Activated naive CD8-positive, alpha-beta T cell treated with anti-CD3 and anti-CD28 coated beads, Interleukin-2, amount 10 ng/mL, durations not matched to agents 7 days and 5 days (primary cell): ENCODE measurements around the gene CACNB3. TPM values are rescaled to one million over a fixed set of nuclear protein-coding genes. Genes with fewer than 3 reads are reported as not detected.
A peak's percentile ranks its signal among the peaks of the same experiment; 100 is the strongest.

Experiments used
- ATAC-seq: fragments of 150-1000 bp; cut with Tn5 transposase; one replicate; pipeline ENCODE4 v1.10.0; 2021; ENCODE audit warnings: low read depth, moderate library complexity
- POLR2A ChIA-PET: fragments of 350-600 bp; sonication (Branson Sonifier 250); formaldehyde crosslinking; loops from one replicate; lab custom pipeline; 2021; ENCODE audit warnings: antibody characterized with exemption; lab: Charles Lee
- DNase-seq: peaks from one replicate; pipeline ENCODE4 v3.0.0; 2021
- H3K27ac Mint-ChIP-seq: one replicate; pipeline ENCODE4 v1.8.0; 2022; ENCODE audit warnings: mild to moderate bottlenecking, mixed read lengths
- H3K27me3 Mint-ChIP-seq: one replicate; pipeline ENCODE4 v1.8.0; 2022; ENCODE audit warnings: mild to moderate bottlenecking, moderate library complexity, mixed read lengths
- H3K36me3 Mint-ChIP-seq: one replicate; pipeline ENCODE4 v1.8.0; 2021; ENCODE audit warnings: mild to moderate bottlenecking, mixed read lengths
- H3K4me1 Mint-ChIP-seq: one replicate; pipeline ENCODE4 v1.8.0; 2021; ENCODE audit warnings: mixed read lengths
- H3K4me3 Mint-ChIP-seq: one replicate; pipeline ENCODE4 v1.8.0; 2022; ENCODE audit warnings: mild to moderate bottlenecking, moderate library complexity, mixed read lengths
- H3K9me3 Mint-ChIP-seq: one replicate; pipeline ENCODE4 v1.8.0; 2021; ENCODE audit warnings: mixed read lengths
- total RNA-seq, 2 experiments: library from RNA; stranded (reverse); gene quantifications; one replicate each; pipeline ENCODE4 v1.2.3, GENCODE V29; 2021

Gene CACNB3
- total RNA-seq, 2 experiments from 2014 or later = 13.4 to 20.0 TPM

DNA sequence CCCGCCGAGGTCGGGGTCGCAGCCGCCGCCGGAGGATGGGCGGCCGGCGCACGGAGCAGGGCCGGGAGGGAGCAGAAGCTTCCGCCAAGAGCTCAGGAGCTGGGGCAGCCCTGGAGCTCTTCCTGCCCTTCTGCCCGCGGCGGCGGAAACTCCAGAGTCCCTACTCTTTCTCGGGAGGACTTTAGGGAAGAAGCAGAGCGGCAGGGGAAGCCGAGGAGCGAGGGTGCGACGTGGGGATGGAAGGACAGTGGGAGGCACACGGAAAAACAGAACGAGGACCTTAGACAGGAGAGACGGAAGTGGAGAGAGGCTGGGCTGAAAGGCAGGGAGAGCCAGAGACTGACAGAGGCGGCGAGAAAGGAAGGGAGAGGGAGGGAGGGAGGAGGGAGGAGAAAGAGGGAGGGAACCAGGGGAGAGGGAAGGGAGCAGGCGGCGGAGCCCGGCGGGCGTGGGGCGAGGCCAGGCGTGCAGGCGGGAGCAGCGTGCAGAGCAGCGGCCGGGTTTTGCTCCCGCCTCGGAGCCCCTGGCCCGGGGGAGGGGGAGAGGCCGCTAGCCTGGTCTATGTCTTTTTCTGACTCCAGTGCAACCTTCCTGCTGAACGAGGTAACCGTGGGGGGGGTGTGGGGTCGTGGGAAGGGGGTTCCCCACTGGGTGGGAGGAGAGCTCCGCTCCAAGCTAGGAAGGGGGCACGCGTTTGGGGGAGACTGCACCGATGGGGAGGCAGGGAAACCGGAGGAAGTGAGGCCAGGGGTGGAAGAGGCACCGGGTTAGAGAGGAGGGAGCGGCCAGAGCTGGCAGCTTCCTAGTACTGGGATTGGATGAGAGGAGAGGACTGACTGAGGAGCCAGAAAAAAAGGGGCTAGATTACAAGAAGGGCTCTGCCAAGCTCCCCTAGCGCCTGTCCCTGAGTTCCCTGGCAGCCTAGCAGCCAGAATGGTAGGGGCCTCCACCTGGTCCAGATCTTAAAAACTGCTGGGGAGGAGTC lies 2.9 kb upstream of the CACNB3 start:
- peaks cover 25% of the 10 kb centered on the region for H3K4me1 Mint-ChIP-seq
- no peaks in the 10 kb centered on the region for H3K9me3 Mint-ChIP-seq
- ATAC-seq (peak; percentile 46), DNase-seq (no peak)
- POLR2A ChIA-PET = interaction anchor here (0.6 to 2.5 kb wide), 13 partner anchors 10 to 618 kb away, joined by 3 to 21 read pairs (median 3); partner anchors contain the start of genes DDX23, KANSL2 and RND1
- peak overlapping the region; percentile 94 for H3K4me3 Mint-ChIP-seq
- H3K27ac Mint-ChIP-seq = peak overlapping the region; percentile 79
- H3K27me3 Mint-ChIP-seq = peaks cover 35% of the 10 kb centered on the region
- peaks cover 4% of the 10 kb centered on the region for H3K36me3 Mint-ChIP-seq

DNA sequence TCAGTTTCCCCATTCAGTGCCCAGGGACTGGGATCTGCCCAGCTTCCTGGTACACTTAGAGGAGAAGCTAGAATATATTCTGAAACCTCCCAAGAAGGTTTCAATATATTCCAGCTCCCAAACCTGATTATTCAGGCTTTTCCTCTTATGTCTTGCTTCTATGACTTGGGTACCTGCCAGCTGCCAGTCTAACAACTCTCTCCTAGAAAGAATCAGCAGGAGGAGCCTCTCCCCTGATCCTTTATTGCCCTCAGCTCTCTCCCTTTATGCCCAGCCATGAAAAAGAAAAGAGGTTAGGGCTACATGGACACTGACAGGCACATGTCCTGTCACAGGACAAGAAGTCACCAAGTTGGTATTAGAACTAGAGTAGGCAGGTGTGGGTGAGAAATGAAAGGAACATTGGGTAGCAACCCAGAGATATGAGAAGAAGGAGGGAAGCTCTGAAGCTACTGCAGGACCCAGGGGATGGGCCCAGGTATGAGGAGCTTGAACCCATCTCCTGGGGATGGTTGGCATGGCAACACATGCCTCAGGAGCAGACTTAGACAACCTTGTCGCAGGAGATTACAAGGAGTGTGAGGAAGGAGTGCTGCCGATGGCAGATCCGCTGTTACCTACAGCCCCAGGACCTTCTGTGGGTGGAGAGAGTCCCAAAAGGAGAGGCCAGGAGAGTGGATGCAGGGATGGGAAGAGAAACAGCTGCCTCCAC lies 2.0 kb upstream of the CACNB3 start:
- Mint-ChIP-seq H3K4me1 (peaks cover 25% of the 10 kb centered on the region), H3K9me3 (no peaks in the 10 kb centered on the region), H3K36me3 (peaks cover 4% of the 10 kb centered on the region), H3K27me3 (peaks cover 35% of the 10 kb centered on the region), H3K27ac (no peak overlapping the region), H3K4me3 (peak overlapping the region; percentile 94)
- POLR2A ChIA-PET = interaction anchor here (0.6 to 2.5 kb wide), 6 partner anchors 9 to 501 kb away, joined by 3 to 21 read pairs (median 4); partner anchors contain the start of genes DDX23 and KANSL2
- DNase-seq (no peak), ATAC-seq (no peak)

DNA sequence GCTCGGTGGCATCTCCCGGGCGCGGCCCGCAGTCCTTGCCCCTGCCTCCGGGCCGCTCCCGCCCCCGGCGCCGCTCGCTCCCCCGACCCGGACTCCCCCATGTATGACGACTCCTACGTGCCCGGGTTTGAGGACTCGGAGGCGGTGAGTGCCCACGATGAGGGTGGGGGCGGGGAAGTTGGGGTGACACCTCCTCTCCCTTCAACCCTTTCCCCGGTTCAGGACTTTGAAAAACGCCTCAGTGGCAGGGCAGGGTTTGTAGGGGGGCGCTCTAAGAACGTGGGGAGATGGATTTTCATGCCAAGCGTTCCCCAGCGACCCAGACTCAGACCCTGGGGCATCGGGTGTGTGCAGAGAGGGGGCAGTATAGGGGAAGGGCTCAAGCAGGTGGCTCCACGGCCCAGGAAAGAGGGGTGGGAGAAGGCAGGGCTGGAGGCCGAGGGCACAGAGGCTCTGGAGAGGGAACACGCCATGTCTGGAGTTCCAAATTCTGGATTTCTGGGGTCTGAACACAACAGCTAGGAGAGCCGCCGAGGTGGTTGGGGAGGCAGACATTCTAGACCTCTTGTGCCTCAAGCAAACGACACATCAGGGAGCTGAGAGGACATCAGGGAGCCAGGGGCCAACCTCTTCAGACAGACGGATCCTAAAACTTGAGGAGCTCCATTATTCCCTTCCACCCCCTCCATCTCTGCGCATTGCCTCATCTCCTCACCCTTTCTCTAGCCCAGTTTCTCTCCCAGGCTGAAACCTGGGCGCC lies 715 bp downstream of the CACNB3 start:
- ATAC-seq = peak; percentile 1
- Mint-ChIP-seq H3K4me1 (peaks cover 17% of the 10 kb centered on the region), H3K36me3 (peaks cover 4% of the 10 kb centered on the region), H3K4me3 (peak overlapping the region; percentile 84), H3K27ac (no peak overlapping the region), H3K27me3 (peaks cover 31% of the 10 kb centered on the region), H3K9me3 (no peaks in the 10 kb centered on the region)
- peak; percentile 47 for DNase-seq
- POLR2A ChIA-PET = no interaction called here

DNA sequence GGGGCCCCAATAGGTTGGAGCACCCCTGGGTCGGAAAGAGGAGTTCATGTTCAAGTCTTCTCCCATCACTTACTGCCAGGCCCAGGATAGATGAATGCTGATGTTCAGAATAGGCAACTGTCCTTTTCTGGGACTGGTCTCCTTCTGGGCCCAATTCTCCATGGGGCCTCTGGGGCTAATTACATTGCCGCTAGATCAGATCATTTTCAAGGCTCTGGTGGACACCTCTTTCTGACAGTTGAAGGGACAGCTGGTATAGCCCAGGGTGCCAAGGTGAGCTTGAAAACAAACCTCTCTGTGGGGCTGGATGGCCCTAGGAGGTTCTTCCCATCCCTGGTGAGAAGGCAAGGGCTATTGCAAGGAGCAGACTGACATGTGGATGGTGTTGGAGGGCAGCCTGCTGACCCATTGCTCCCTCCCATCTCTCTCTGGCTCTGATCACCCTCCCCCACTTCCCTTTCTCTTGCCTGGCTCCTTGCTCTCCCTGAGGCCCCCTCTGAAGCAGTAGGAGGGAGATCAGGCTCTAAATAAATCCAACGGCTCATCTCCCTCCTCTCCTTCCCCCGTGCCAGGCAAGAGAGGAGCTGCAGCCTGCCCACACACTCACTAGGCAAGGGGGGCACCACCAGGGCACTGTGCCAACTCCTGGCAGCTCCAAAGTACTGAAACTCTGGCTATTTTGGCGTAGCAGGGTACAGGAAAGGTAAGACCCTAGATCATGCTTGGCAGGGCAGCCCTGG lies 1.9 kb downstream of the CACNB3 start:
- DNase-seq (no peak), ATAC-seq (no peak)
- H3K27ac Mint-ChIP-seq = no peak overlapping the region
- H3K9me3 Mint-ChIP-seq = no peaks in the 10 kb centered on the region
- H3K27me3 Mint-ChIP-seq = peaks cover 31% of the 10 kb centered on the region
- POLR2A ChIA-PET = no interaction called here
- peaks cover 16% of the 10 kb centered on the region for H3K4me1 Mint-ChIP-seq
- H3K4me3 Mint-ChIP-seq = no peak overlapping the region
- H3K36me3 Mint-ChIP-seq = peaks cover 4% of the 10 kb centered on the region

DNA sequence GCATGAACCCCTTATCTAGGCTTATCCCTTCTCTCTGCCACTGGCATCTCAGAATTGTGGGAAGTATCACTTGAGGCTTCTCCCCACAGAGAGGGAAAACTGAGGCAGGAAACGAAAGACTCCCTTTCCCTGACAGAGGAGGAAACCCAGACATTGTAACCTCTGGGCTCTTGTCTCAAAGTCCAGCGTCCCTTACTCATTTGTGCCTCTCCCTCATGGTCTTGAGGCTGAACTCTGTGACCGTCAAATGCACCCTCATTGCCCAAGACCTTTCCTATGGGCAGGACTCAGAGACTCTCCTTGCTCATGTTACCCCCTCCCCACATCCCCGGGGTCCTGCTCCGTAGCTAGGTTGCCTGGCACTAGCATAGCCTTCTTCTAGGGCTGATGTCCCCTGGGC lies 3.8 kb downstream of the CACNB3 start:
- Mint-ChIP-seq H3K4me3 (no peak overlapping the region), H3K36me3 (peaks cover 2% of the 10 kb centered on the region), H3K4me1 (peaks cover 6% of the 10 kb centered on the region), H3K9me3 (no peaks in the 10 kb centered on the region), H3K27me3 (peaks cover 18% of the 10 kb centered on the region), H3K27ac (no peak overlapping the region)
- POLR2A ChIA-PET = no interaction called here
- DNase-seq = no peak
- ATAC-seq = no peak

DNA sequence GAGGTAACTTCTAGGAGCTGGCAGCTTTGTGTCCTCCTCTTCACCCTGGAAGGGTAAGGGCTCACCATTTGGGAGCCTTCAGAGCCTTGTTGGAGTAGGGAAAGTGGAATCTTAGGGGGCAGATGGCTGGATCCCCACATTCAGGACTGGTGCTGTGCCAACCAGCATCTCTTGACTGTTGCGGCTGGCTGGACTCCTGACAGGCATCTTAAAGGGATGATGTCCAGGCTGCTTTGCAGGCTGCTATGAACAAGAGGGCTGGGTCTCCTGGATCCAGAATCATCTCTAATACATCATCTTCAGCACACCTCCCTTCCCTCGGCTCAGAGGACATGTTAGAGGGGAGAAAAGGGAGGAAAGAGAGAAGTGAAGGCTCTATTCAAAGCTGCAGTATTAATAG lies 4.4 kb downstream of the CACNB3 start:
- Mint-ChIP-seq H3K36me3 (no peaks in the 10 kb centered on the region), H3K4me1 (peaks cover 4% of the 10 kb centered on the region), H3K27ac (no peak overlapping the region), H3K9me3 (no peaks in the 10 kb centered on the region), H3K4me3 (no peak overlapping the region), H3K27me3 (peaks cover 12% of the 10 kb centered on the region)
- ATAC-seq (no peak), DNase-seq (no peak)
- POLR2A ChIA-PET = no interaction called here

DNA sequence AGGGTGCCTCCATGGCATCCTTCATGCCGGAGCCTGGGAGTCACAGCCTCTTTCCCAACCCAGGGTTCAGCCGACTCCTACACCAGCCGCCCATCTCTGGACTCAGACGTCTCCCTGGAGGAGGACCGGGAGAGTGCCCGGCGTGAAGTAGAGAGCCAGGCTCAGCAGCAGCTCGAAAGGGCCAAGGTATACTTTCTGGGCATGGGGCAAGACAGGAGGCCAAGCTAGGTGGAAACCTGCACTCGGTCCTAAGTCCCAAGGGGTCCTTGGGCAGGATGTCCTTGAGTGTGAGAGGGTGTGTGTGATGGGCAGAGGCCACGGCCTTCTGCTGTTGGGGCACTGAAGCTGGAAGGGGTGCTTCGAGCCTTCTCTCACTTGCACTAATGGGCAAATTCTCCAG lies 5.0 kb downstream of the CACNB3 start:
- no peak for DNase-seq
- no peak overlapping the region for H3K27ac Mint-ChIP-seq
- no peaks in the 10 kb centered on the region for H3K36me3 Mint-ChIP-seq
- POLR2A ChIA-PET = no interaction called here
- no peak for ATAC-seq
- H3K9me3 Mint-ChIP-seq = no peaks in the 10 kb centered on the region
- peaks cover 8% of the 10 kb centered on the region for H3K27me3 Mint-ChIP-seq
- peaks cover 4% of the 10 kb centered on the region for H3K4me1 Mint-ChIP-seq
- H3K4me3 Mint-ChIP-seq = no peak overlapping the region

DNA sequence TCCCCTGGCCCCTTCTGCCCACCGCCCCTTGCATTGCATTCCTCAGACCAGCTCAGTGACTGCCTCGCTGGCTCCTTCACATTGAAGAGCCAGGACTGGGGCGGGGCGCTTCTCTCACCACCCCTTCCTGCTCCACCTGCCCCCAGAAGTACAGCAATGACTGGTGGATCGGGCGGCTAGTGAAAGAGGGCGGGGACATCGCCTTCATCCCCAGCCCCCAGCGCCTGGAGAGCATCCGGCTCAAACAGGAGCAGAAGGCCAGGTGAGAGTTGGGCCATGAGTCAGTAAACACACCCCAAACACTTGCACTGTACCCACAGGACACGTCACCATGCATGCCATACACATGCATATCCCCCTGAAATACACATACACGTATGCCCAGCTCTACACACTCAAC lies 5.8 kb downstream of the CACNB3 start:
- POLR2A ChIA-PET = no interaction called here
- Mint-ChIP-seq H3K4me3 (no peak overlapping the region), H3K9me3 (no peaks in the 10 kb centered on the region), H3K27ac (no peak overlapping the region), H3K36me3 (peaks cover 2% of the 10 kb centered on the region), H3K27me3 (peaks cover 5% of the 10 kb centered on the region), H3K4me1 (peaks cover 3% of the 10 kb centered on the region)
- DNase-seq (no peak), ATAC-seq (no peak)

DNA sequence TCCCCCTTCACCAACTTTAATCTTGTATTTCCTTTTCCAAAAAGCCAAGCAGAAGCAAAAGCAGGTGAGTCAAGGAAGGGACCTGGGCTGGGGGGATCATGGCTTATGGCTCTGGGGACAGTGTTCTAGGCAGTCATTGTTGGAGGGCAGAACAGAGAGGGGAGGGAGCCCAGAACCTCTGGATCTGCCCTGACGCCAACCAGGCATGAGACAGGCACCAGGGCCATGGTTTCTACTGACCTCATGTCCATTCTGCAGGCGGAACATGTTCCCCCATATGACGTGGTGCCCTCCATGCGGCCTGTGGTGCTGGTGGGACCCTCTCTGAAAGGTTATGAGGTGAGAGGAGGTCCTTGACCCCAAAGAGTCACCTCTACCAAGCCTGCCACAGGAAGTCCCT lies 6.6 kb downstream of the CACNB3 start:
- Mint-ChIP-seq H3K36me3 (peaks cover 2% of the 10 kb centered on the region), H3K27me3 (peaks cover 2% of the 10 kb centered on the region), H3K4me1 (peaks cover 2% of the 10 kb centered on the region), H3K27ac (no peak overlapping the region), H3K9me3 (no peaks in the 10 kb centered on the region), H3K4me3 (no peak overlapping the region)
- DNase-seq = no peak
- POLR2A ChIA-PET = interaction anchor here (1.8 kb wide), 1 partner anchor 9 kb away, joined by 4 read pairs; no protein-coding TSS in a partner anchor
- no peak for ATAC-seq

DNA sequence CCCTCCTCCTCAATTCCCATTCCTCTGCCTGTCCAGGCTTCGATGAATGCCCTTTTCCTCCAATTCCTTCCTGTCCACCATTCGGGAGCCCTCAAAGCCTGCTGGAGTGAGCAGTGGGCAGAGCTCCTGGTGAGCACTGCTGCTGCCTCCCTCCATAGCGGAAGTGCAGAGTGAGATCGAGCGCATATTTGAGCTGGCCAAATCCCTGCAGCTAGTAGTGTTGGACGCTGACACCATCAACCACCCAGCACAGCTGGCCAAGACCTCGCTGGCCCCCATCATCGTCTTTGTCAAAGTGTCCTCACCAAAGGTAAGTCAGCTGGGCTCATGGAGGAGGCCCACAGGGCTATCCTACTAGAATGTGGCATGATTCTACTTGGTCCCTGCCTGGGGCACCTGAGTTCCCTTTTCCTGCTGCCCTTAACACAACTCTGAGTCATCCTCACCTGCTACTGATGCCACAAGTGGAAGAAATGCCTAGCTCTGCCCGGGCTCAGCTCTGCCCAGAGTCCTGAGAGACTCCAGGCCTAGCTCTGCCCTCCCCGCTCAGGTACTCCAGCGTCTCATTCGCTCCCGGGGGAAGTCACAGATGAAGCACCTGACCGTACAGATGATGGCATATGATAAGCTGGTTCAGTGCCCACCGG lies 8.0 kb downstream of the CACNB3 start:
- H3K4me3 Mint-ChIP-seq = no peak overlapping the region
- no peak for DNase-seq
- H3K27me3 Mint-ChIP-seq = no peaks in the 10 kb centered on the region
- no peaks in the 10 kb centered on the region for H3K9me3 Mint-ChIP-seq
- no peak for ATAC-seq
- H3K27ac Mint-ChIP-seq = no peak overlapping the region
- no peaks in the 10 kb centered on the region for H3K4me1 Mint-ChIP-seq
- H3K36me3 Mint-ChIP-seq = peaks cover 8% of the 10 kb centered on the region
- POLR2A ChIA-PET = interaction anchor here (0.7 to 1.8 kb wide), 5 partner anchors 8 to 26 kb away, joined by 3 to 4 read pairs (median 4); partner anchors contain the start of genes CACNB3 and DDX23

DNA sequence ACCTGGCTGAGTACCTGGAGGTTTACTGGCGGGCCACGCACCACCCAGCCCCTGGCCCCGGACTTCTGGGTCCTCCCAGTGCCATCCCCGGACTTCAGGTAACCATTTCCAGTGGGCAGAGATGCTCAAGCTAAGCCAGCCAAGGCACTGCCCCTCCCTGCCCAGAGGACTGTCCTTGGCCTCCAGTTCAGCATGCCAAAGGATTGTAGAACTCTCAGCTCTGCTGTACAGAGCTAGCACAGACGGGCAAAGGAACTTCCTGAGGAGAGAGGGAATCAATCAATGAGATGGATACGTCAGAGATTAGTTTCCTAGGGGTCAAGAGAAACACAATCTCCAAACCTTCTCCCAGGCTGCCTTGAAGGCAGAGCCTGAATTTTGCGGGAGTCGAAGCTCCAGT lies 8.7 kb downstream of the CACNB3 start:
- peaks cover 9% of the 10 kb centered on the region for H3K36me3 Mint-ChIP-seq
- POLR2A ChIA-PET = interaction anchor here (1.1 to 1.5 kb wide), 3 partner anchors 9 to 25 kb away, joined by 3 to 4 read pairs (median 3); partner anchors contain the start of genes CACNB3 and DDX23
- no peak overlapping the region for H3K27ac Mint-ChIP-seq
- no peaks in the 10 kb centered on the region for H3K4me1 Mint-ChIP-seq
- H3K27me3 Mint-ChIP-seq = no peaks in the 10 kb centered on the region
- DNase-seq = no peak
- no peaks in the 10 kb centered on the region for H3K9me3 Mint-ChIP-seq
- no peak overlapping the region for H3K4me3 Mint-ChIP-seq
- ATAC-seq = no peak
